ENCODE results near the gene DESI1. TPM values are rescaled to one million over a fixed set of nuclear protein-coding genes. Genes with fewer than 3 reads are reported as not detected.

The DESI1 gene
- total RNA-seq, 4 donors from 2014 or later, result 11.0 to 23.7 (median 20.5) TPM

GRCh38 chr22:41613456-41613855 lies 7.4 kb downstream of the DESI1 start:
- Histone ChIP-seq H3K27ac (no peak overlapping the region), H3K4me3 (no peak overlapping the region), H3K36me3 (no peaks in the 10 kb centered on the region), H3K9me3 (no peaks in the 10 kb centered on the region), H3K4me1 (peaks cover 0 to under 1% of the 10 kb centered on the region in 2 donors), H3K27me3 (no peaks in the 10 kb centered on the region)
- DNase-seq (no peak), ATAC-seq (no peak)
- TF ChIP-seq, protein P1, sequence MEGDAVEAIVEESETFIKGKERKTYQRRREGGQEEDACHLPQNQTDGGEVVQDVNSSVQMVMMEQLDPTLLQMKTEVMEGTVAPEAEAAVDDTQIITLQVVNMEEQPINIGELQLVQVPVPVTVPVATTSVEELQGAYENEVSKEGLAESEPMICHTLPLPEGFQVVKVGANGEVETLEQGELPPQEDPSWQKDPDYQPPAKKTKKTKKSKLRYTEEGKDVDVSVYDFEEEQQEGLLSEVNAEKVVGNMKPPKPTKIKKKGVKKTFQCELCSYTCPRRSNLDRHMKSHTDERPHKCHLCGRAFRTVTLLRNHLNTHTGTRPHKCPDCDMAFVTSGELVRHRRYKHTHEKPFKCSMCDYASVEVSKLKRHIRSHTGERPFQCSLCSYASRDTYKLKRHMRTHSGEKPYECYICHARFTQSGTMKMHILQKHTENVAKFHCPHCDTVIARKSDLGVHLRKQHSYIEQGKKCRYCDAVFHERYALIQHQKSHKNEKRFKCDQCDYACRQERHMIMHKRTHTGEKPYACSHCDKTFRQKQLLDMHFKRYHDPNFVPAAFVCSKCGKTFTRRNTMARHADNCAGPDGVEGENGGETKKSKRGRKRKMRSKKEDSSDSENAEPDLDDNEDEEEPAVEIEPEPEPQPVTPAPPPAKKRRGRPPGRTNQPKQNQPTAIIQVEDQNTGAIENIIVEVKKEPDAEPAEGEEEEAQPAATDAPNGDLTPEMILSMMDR (IDR thresholded peaks at IDR 0.05 in 4 of 5, conservative IDR thresholded peaks at IDR 0.05 in 1 of 5), result no peak
- no peak for TF ChIP-seq POLR2A (IDR thresholded peaks at IDR 0.05)
- intact Hi-C loops (cut with DNase I; ENCODE audit: low total_unique reads) (no loop called here), in situ Hi-C loops (cut with MboI; ENCODE audit: low sequenced_read_pairs in 4 of 4) (no loop called here)

DNA sequence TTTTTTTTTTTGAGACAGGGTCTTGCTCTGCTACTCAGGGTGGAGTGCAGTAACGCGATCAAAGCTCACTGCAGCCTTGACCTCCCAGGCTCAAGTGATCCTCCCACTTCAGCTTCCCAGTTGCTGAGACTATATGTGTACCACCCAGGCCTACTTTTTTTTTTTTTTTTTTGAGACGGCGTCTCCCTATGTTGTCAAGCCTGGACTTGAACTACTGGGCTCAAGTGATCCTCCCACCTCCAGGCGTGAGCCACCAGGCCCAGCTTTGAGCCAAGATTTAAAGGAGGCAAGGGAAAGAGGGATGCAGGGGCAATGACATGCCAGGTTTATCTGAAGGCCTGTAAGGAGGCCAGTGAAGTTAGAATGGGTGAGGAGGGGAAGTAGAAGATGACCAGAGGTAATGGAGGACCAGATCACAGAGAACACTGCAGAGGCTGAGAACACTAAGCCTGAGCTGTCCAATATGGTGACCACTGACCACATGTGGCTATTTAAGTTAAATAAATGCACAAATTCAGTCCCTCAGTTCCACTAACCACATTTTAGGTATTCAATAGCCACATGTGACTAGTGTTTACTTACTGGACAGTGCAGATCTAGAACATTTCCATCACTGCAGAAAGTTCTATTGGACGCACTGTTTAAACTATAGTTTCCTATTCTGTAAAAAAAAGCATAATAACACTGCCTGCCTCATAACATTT lies 8.1 kb downstream of the DESI1 start:
- in situ Hi-C loops (cut with MboI; ENCODE audit: low sequenced_read_pairs in 4 of 4) (no loop called here), intact Hi-C loops (cut with DNase I; ENCODE audit: low total_unique reads) (no loop called here)
- H3K36me3 ChIP-seq, result no peaks in the 10 kb centered on the region
- no peak for ATAC-seq
- no peaks in the 10 kb centered on the region for H3K27me3 ChIP-seq
- TF ChIP-seq, protein P1 (IDR thresholded peaks at IDR 0.05 in 4 of 5, conservative IDR thresholded peaks at IDR 0.05 in 1 of 5), result no peak
- TF ChIP-seq POLR2A (IDR thresholded peaks at IDR 0.05), result no peak
- DNase-seq, result no peak
- H3K4me1 ChIP-seq, result peaks cover 0 to 6% of the 10 kb centered on the region in 2 donors
- H3K4me3 ChIP-seq, result no peak overlapping the region
- H3K9me3 ChIP-seq, result no peaks in the 10 kb centered on the region
- H3K27ac ChIP-seq, result no peak overlapping the region

DNA sequence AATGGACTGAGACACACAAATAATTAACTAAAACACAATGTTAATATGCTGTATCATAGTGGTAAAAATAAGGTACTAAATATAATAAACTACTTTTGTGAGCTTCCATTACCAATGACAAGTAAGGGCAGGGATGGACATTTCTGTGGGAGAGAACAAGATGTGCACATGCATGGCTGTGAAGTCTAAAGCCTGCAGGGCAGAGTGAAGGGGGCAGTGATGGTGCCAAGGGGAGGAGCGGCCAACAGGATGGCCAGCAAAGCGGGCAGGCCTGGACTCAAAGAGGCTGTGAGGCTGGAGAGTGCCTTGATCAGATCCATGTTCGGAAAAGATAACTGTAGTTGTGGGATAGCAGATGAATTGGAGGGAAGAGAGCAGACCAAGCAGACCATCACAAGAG lies 12.5 kb downstream of the DESI1 start:
- Histone ChIP-seq H3K4me1 (peaks cover 0 to 6% of the 10 kb centered on the region in 2 donors), H3K36me3 (peaks cover 0 to 29% of the 10 kb centered on the region in 2 donors), H3K27ac (no peak overlapping the region), H3K27me3 (no peaks in the 10 kb centered on the region), H3K4me3 (no peak overlapping the region), H3K9me3 (no peaks in the 10 kb centered on the region)
- no peak for TF ChIP-seq POLR2A (IDR thresholded peaks at IDR 0.05)
- TF ChIP-seq, protein P1 (IDR thresholded peaks at IDR 0.05 in 4 of 5, conservative IDR thresholded peaks at IDR 0.05 in 1 of 5), result no peak
- in situ Hi-C loops (cut with MboI; ENCODE audit: low sequenced_read_pairs in 4 of 4), result no loop called here
- intact Hi-C loops (cut with DNase I; ENCODE audit: low total_unique reads), result no loop called here
- DNase-seq (no peak), ATAC-seq (no peak)

GRCh38 chr22:41603873-41604332 lies 16.9 kb downstream of the DESI1 start:
- no peak for ATAC-seq
- H3K9me3 ChIP-seq, result no peaks in the 10 kb centered on the region
- DNase-seq, result no peak
- peaks cover 0 to 6% of the 10 kb centered on the region in 2 donors for H3K4me1 ChIP-seq
- no peaks in the 10 kb centered on the region for H3K27me3 ChIP-seq
- H3K36me3 ChIP-seq, result peaks cover 0 to 64% of the 10 kb centered on the region in 2 donors
- intact Hi-C loops (cut with DNase I; ENCODE audit: low total_unique reads), result no loop called here
- in situ Hi-C loops (cut with MboI; ENCODE audit: low sequenced_read_pairs in 4 of 4), result no loop called here
- no peak overlapping the region for H3K27ac ChIP-seq
- no peak for TF ChIP-seq POLR2A (IDR thresholded peaks at IDR 0.05)
- TF ChIP-seq, protein P1 (IDR thresholded peaks at IDR 0.05 in 4 of 5, conservative IDR thresholded peaks at IDR 0.05 in 1 of 5), result no peak
- H3K4me3 ChIP-seq, result no peak overlapping the region

All from gastrocnemius medialis (tissue), 4 donors.